Endothelial cell of hepatic sinusoid (primary cell): Measurements from ENCODE around the gene DPP6.
"Not testable (repeated sequence)": the region's sequence is repeated elsewhere in the genome, so short reads cannot be mapped to it uniquely, and the experiment has no call there.

Experiments used
- in situ Hi-C: cut with HindIII; loops from 2 replicates; pipeline ENCODE4 v1.10.0; 2017; ENCODE audit warnings: low sequenced_read_pairs

Gene DPP6

GRCh38 chr7:154072395-154073181 is 20.4 kb downstream of the DPP6 start:
- in situ Hi-C loops: not testable (repeated sequence)

- in situ Hi-C loops: not testable (repeated sequence)
Observed at GRCh38 chr7:154078523-154078922, 26.3 kb downstream of the DPP6 start.

GRCh38 chr7:154080249-154080648 is 28.1 kb downstream of the DPP6 start:
- in situ Hi-C loops: not testable (repeated sequence)

GRCh38 chr7:154087037-154087725 is 35.0 kb downstream of the DPP6 start:
- in situ Hi-C loops: not testable (repeated sequence)

GRCh38 chr7:154092093-154092492 is 39.9 kb downstream of the DPP6 start:
- in situ Hi-C loops: not testable (repeated sequence)

GRCh38 chr7:154095201-154095600 is 43.0 kb downstream of the DPP6 start:
- in situ Hi-C loops: not testable (repeated sequence)

- in situ Hi-C loops: not testable (repeated sequence)
Observed at GRCh38 chr7:154105063-154105462, 52.9 kb downstream of the DPP6 start.

- in situ Hi-C loops: not testable (repeated sequence)
Observed at GRCh38 chr7:154109615-154110014, 57.4 kb downstream of the DPP6 start.

GRCh38 chr7:154113732-154114351 is 61.6 kb downstream of the DPP6 start:
- in situ Hi-C loops: not testable (repeated sequence)

- in situ Hi-C loops: not testable (repeated sequence)
Observed at GRCh38 chr7:154117411-154118390, 65.5 kb downstream of the DPP6 start.

- in situ Hi-C loops: not testable (repeated sequence)
Observed at GRCh38 chr7:154120825-154121224, 68.6 kb downstream of the DPP6 start.

GRCh38 chr7:154122720-154123119 is 70.5 kb downstream of the DPP6 start:
- in situ Hi-C loops: not testable (repeated sequence)

- in situ Hi-C loops: not testable (repeated sequence)
Observed at GRCh38 chr7:154123397-154123796, 71.2 kb downstream of the DPP6 start.

GRCh38 chr7:154129142-154129541 is 76.9 kb downstream of the DPP6 start:
- in situ Hi-C loops: not testable (repeated sequence)

GRCh38 chr7:154132617-154133016 is 80.4 kb downstream of the DPP6 start:
- in situ Hi-C loops: not testable (repeated sequence)

- in situ Hi-C loops: not testable (repeated sequence)
Observed at GRCh38 chr7:154133703-154134277, 81.6 kb downstream of the DPP6 start.

GRCh38 chr7:154134698-154135097 is 82.5 kb downstream of the DPP6 start:
- in situ Hi-C loops: not testable (repeated sequence)

GRCh38 chr7:154135646-154136045 is 83.4 kb downstream of the DPP6 start:
- in situ Hi-C loops: not testable (repeated sequence)

- in situ Hi-C loops: not testable (repeated sequence)
Observed at GRCh38 chr7:154145922-154146706, 93.9 kb downstream of the DPP6 start.
